ENCODE results near the gene SH3BP2.
A peak's percentile ranks its signal among the peaks of the same experiment; 100 is the strongest.
"Not testable (repeated sequence)": the region's sequence is repeated elsewhere in the genome, so short reads cannot be mapped to it uniquely, and the experiment has no call there.

SH3BP2 gene

DNA sequence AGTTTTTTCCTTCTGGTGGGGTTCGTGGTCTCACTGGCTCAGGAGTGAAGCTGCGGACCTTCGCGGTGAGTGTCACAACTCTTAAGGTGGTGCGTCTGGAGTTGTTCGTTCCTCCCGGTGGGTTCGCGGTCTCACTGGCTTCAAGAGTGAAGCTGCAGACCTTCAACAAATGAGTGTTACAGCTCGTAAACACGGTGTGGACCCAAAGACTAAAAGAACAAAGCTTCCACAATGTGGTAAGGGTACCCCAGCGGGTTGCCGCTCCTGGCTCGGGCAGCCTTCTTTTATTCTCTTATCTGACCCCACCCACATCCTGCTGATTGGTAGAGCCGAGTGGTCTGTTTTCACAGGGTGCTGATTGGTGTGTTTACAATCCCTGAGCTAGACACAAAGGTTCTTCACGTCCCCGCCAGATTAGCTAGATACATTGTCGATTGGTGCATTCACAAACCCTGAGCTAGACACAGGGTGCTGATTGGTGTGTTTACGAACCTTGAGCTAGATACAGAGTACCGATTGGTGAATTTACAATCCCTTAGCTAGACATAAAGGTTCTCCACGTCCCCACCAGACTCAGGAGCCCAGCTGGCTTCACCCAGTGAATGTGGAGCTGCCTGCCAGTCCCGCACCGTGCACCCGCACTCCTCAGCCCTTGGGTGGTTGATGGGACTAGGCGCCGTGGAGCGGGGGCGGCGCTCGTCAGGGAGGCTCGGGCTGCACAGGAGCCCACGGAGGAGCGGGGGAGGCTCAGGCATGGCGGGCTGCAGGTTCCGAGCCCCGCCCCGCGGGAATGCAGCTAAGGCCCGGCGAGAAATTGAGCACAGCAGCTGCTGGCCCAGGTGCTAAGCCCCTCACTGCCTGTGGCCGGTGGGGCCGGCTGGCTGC, 30.2 kb upstream of the SH3BP2 start:
- DNase-seq (ENCODE audit: low read depth in 2 of 3, low spot score in 2 of 3) = not testable (repeated sequence)

DNA sequence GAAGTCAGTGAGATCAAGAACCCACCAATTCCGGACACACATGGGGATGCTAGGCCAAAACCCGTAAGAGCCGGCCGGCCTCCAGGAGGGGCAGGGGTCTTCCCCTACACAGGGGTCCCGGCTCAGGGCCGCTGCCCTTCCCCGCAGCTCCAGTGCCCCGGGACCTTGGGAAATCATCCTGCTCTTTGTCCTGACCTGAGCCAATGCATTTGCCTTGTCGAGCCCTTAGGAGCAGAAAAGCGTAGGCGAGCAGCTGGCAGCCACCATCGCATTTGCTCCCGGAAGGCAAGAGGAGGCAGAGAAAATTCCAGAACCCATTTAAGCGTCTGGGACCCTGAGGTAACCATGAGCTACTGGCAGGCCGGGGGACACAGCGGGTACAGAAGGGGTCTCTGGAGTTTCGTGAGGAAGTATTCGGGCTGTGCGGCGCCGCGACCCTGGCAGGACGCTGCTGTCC, 29.3 kb upstream of the SH3BP2 start:
- no peak for DNase-seq (ENCODE audit: low read depth in 2 of 3, low spot score in 2 of 3)

DNA sequence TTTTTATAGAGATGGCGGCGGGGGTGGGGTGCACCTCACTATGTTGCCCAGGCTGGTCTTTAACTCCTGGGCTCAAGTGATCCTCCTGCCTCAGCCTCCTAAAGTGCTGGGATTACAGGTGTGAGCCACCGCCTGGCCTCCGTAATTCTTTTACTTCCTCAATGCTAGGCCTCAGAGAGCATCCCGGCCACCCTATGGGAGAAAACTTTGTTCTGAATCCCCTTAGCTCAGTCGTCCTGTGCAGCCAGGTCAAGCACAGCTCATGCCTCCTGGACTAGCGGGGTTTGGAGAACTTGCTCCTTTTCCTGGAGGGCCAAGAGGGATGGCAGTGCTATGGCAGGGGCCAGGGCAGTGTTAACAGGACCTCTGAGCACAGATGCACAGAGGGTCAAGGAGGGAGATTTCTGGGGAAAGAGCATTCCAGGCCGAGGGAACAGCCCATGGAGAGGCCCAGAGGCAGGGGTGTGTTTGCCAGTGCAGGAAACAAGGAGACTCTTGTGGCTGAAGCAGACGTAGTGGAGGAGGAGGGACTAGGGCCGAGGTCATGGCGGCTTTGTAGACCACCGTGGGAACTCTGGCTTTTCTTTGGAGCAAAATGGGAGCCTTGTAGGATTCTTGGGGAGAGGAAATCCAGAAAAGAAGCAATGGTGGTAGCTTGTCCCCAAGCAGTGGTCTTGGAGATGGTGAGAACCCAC, 26.9 kb upstream of the SH3BP2 start:
- DNase-seq (ENCODE audit: low read depth in 2 of 3, low spot score in 2 of 3) = no peak

GRCh38 chr4:2767046-2767704, 25.7 kb upstream of the SH3BP2 start:
- DNase-seq (ENCODE audit: low read depth in 2 of 3, low spot score in 2 of 3) = no peak

DNA sequence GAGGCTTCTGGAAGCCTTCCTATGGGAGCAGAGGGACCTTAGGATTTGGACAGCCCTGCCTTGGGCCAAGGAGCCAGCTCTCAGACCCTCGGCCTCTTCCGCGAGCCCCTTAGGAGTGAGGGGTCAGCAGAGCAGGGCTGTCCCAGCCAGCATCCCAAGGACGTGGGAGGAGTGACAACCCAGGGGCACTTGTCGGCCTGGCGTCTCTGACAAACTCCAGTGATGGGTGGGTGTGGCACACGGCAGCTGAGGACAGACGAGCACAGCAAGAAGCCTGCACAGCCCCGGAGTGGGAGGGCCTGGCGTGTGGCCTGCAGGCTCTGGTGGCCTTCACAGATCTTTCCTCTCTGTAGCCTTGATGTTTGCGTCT, 25.2 kb upstream of the SH3BP2 start:
- no peak for DNase-seq (ENCODE audit: low read depth in 2 of 3, low spot score in 2 of 3)

DNA sequence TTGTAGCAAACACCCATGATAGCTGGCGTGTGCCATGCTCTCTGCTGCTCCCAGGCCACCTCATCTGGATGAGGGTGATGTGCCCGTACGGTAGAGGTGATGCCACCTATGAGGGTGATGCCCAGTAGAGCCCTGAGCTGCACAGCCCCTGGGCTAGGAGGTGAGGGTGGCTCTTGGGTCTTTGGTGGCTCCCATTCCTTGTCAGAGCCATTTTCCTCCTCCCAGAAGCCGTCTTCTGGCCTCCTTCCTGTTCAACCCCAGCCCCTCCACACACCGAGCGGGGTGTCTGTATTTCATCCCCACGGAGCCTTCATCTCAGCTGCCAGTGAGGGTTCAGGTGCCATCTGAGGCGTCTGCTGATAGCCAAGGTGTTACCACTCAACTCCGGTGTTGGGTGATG, 24.8 kb upstream of the SH3BP2 start:
- DNase-seq (ENCODE audit: low read depth in 2 of 3, low spot score in 2 of 3) = no peak

DNA sequence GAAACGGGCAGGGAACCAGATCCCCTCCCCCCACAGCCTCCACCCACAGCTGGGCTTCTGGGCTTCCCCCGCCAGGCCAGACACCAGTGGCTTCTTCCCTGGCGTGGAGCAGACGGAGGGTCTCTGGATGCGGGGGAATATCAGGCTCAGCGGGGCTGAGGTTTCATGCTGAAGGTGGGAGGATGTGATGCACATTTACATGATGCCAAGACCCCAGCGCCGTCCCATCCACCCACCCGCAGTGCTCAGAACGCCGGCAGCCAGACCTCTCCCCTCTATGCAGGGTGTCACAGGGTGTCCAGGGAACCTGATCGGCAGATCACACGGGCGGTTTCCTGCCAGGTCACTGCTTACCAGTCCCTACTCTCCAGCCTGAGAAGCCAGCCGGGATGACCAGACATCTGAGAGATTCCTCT, 24.0 kb upstream of the SH3BP2 start:
- no peak for DNase-seq (ENCODE audit: low read depth in 2 of 3, low spot score in 2 of 3)

DNA sequence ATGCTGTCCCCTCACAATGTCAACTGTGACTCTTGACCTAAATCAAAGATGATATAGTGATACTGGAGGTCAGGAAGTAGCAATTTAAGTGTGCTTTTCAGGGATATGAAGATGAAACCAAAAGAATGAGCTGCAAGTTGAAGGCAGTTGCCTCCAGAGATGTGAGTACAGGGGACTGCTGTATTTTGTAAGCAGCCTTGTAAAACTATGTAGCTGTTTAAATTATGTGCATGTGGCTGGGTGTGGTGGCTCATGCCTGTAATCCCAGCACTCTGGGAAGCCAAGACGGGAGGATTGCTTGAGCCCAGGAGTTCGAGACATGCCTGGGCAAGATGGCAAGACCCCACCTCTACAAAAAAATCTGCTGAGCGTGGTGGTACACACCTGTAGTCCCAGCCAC, 21.6 kb upstream of the SH3BP2 start:
- no peak for DNase-seq (ENCODE audit: low read depth in 2 of 3, low spot score in 2 of 3)

- DNase-seq (ENCODE audit: low read depth in 2 of 3, low spot score in 2 of 3) = not testable (repeated sequence)
Measured at GRCh38 chr4:2780643-2781042, 12.2 kb upstream of the SH3BP2 start.

DNA sequence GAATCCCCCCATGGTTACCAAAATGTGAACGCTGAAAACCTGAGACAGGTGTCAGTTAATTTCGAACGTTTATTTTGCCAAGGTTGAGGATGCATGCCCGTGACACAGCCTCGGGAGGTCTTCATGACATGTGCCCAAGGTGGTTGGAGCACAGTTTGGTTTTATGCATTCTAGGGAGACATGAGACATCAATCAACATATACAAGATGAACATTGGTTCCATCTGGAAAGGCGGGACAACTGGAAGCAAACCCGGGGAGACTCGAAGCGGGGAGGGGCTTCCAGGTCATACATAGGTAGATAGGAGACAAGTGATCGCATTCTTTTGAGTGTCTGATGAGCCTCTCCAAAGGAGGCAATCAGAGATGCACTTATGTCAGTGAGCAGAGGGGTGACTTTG, 11.0 kb upstream of the SH3BP2 start:
- no peak for DNase-seq (ENCODE audit: low read depth in 2 of 3, low spot score in 2 of 3)

- no peak for DNase-seq (ENCODE audit: low read depth in 2 of 3, low spot score in 2 of 3)
Measured at GRCh38 chr4:2783790-2784189, 9.1 kb upstream of the SH3BP2 start.

DNA sequence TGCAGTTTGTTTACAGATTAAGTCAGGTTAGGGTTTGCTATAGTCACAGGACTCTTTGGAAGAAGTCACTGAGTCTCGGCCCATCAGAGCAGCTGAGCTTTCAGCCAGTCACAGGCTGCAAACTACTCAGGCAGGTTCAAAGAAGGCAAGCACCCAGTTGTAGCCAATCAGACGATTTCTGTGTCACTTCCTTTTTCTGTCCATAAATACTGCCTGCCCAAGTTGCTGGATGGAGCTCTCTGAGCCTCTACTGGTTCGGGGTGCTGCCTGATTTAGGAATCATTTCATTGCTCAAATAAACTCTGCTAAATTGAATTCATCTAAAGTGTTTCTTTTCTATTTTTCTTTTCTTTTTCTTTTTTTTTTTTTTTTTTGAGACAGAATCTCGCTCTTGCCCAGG, 7.3 kb upstream of the SH3BP2 start:
- DNase-seq (ENCODE audit: low read depth in 2 of 3, low spot score in 2 of 3) = no peak

DNA sequence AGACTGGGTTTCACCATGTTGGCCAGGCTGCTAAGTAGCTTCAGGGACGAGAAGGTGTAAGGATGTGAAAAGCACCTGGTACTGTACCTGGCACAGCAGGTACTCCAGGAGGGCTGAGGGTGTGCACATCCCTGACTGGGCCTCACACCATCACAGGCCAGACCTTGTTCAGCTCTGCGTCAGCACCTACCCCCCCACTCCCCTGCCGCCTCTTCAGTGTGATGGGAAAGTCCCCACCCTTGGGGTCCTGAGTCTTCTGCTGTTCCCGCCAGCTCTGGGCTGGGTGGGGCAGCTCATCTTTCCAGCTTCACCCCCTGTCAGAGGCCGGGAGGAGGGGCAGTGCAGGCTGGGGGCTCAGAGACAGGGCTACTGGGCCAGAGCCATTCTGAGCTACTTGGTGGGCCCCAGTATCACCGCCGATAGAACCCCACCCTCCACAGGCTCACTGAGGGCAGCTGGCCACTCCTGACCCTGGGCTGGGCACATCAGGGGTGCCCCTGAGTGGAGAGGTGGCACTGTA, 6.7 kb upstream of the SH3BP2 start:
- DNase-seq (ENCODE audit: low read depth in 2 of 3, low spot score in 2 of 3) = peak in 1 of 3 experiments; percentile 55

DNA sequence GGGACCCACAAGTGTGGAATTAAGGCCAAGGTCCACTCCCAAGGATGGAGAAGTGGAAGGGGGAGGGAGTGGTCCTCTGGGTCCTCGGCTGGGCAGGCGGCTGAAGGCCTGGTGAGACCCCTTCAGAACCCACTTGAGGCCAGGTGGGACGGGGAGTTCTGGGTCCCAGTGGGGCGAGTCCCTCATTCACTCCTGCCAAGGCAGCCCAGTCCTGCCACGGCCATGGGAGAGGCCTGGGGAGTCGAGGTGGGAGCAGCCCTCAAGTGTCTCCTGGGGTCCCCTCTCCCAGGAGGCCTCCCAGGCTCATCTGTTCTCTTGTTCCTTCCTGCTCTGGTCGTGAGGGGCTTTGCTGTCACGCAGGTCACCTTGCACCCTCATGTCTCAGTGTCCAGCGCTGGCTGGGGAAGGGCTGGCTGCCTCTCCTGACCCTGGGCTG, 6.1 kb upstream of the SH3BP2 start:
- no peak for DNase-seq (ENCODE audit: low read depth in 2 of 3, low spot score in 2 of 3)

DNA sequence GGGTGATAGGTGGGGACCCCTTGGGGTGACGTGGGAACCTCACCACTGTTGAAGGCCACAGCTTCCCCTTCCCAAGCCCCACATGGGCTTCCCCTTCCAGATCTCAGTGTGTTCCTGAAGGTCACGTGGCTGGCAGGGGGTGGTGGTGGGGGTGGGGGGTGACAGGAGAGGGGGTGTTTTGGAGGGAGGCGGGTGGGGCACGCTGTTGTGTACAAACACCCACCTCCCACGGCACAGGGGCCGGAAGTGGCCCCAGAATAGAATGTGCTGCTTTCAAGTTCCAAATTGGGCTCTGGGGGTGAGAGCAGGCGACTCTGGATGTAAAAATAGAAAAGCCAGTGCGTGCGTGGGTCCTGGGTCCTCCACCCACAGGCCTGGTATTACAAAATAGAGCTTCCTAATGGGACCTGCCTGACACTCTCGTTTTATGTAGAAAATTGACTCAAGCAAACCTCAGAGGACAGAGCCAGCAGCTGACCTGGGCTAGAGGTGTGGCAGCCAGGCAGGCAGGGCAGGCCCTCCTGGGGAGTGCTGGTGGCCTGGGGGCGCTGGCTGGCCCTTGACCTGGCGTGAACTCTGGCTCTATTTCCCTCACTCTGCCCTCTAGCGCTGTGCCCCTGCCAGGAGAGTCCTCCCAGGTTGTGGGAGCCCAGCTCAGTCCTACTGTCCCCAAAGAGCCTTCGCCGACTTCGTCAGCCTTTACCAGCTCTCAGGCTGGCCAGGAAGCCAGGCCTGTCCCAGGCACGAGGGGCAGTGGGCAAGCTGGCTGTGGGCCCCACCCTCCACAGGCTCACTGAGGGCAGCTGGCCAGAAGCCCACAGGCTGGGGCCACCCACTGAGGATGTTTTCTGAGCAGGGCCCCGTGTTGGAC, 5.4 kb upstream of the SH3BP2 start:
- peak in 1 of 3 experiments; percentile 49 for DNase-seq (ENCODE audit: low read depth in 2 of 3, low spot score in 2 of 3)

GRCh38 chr4:2788101-2788500, 4.8 kb upstream of the SH3BP2 start:
- DNase-seq (ENCODE audit: low read depth in 2 of 3, low spot score in 2 of 3) = no peak

DNA sequence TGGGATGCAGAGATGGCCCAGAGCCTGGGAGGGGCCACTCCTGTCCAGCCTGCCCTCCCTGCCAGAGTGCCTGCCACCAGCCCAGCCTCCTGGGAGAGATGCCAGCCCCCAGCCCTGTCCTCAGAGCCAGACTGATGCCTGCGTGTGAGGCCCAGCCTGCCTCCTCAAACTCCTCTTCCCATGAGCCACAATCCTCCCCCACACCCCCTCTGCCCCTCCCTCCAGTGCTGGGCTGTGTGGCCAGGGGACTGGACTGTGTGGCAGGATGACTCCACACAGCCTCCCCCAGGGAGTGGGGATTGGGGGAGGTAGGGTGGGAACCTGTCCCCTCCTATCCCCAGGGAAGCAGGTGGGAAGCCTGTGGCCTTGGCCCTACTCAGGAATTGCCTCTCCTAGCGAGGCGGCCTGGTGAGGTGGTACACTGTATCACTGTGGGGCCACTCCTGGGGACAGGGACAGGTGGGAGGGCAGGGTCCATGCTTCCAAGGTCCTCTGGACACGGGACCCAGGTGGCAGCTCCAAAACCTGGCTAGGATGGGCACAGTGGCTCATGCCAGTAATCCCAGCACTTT, 4.3 kb upstream of the SH3BP2 start:
- DNase-seq (ENCODE audit: low read depth in 2 of 3, low spot score in 2 of 3) = no peak

DNA sequence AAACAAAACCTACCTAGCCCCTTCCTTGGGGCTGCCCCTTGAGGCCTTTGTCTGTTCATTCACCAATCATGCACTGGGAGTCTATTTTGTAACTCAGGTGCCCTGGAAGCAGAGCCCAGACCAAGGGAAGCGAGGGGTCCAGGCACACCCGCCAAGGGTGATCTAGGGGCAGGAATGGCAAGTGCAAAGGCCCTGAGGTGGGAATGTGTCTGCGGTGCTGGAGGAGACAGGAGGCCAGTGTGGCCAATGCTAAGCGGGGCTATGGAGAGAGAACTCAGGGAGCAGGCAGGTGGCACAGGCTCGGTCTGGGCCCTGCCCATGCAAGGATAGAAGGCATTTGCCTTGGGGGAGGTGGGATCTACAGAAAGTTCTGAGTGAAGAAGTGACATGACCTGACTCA, 3.5 kb upstream of the SH3BP2 start:
- no peak for DNase-seq (ENCODE audit: low read depth in 2 of 3, low spot score in 2 of 3)

DNA sequence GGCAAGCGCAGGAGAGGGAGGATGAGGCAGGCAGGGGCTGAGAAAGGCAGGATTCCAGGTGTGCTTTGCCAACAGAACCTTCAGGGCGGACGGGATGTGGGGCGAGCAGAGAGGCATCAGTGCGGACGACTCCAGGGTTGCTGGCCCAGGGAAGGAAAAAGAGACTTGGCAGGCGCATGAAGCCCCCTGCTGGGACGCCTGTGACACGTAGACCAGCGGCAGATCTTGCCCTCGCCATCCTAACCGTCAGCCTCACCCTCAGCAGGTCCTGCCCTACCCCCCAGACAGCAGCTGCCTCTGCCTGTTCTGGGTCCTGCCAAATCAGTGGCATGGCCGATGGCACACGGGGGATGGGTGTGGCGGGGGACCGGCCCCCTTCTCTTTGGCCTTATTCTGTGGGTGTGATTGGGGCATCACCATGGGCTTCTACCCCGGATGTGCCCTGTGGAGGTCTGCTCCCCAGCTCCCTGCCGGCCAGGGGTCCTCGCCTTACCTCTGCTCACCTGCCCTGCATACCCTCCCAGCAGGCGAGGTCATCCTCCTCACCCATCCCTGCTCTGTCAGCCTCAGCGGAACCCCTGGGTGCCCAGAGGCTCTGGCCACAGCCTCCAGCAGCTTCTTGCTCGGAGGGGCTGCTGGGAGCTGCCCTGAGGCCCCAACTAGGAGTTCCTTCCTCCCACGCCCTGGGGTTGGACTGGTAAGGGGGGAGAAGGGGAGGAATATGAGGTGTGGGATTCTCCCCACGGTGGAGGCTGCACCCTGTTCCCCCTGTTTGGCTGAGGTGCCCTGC, 2.9 kb upstream of the SH3BP2 start:
- no peak for DNase-seq (ENCODE audit: low read depth in 2 of 3, low spot score in 2 of 3)

Data from activated CD8-positive, alpha-beta memory T cell treated with anti-CD3 and anti-CD28 coated beads for 48 hours (primary cell).